DOHH2 (cell line): ENCODE results near the gene TBC1D24.

Experiments used
- H3F3A ChIP-seq: fragments of 200-600 bp; sonication (generic), shearing (Covaris generic); 2 replicates; pipeline ENCODE4 v1.6.0; 2016; ENCODE audit warnings: antibody characterized with exemption, mild to moderate bottlenecking; ENCODE audit not compliant: control insufficient read depth, insufficient read depth
- H3K27ac ChIP-seq: fragments of 200-600 bp; sonication (generic); 2 replicates; pipeline ENCODE4 v1.5.1; 2014; ENCODE audit warnings: low read depth, mild to moderate bottlenecking, low read length, moderate library complexity
- H3K27me3 ChIP-seq: fragments of 200-600 bp; sonication (generic); 2 replicates; pipeline ENCODE4 v1.6.1; 2014; ENCODE audit warnings: mild to moderate bottlenecking, low read length, mixed read lengths; ENCODE audit not compliant: control insufficient read depth
- H3K36me3 ChIP-seq: fragments of 200-600 bp; sonication (generic); 2 replicates; pipeline ENCODE4 v1.6.1; 2014; ENCODE audit warnings: mild to moderate bottlenecking, low read length, moderate library complexity, mixed read lengths; ENCODE audit not compliant: control insufficient read depth
- H3K4me1 ChIP-seq: fragments of 200-600 bp; sonication (generic); 2 replicates; pipeline ENCODE4 v1.6.1; 2014; ENCODE audit warnings: mild to moderate bottlenecking, low read length, mixed read lengths; ENCODE audit not compliant: control insufficient read depth
- H3K4me2 ChIP-seq: fragments of 200-600 bp; sonication (generic); 2 replicates; pipeline ENCODE4 v1.6.0; 2014; ENCODE audit warnings: mild to moderate bottlenecking, low read length, moderate library complexity
- H3K4me3 ChIP-seq: fragments of 200-600 bp; sonication (generic); 2 replicates; pipeline ENCODE4 v1.5.1; 2014; ENCODE audit warnings: mild to moderate bottlenecking, low read length, mixed read lengths
- H3K79me2 ChIP-seq: fragments of 200-600 bp; sonication (generic); 2 replicates; pipeline ENCODE4 v1.6.1; 2014; ENCODE audit warnings: mild to moderate bottlenecking, low read length, mixed read lengths; ENCODE audit not compliant: control insufficient read depth
- H3K9me2 ChIP-seq: fragments of 200-600 bp; sonication (generic); replicated peaks from 2 replicates; pipeline ENCODE4 v1.6.1; 2014; ENCODE audit warnings: mild to moderate bottlenecking, low read length, mixed read lengths; ENCODE audit not compliant: control insufficient read depth
- H3K9me3 ChIP-seq: fragments of 200-600 bp; sonication (generic); 2 replicates; pipeline ENCODE4 v1.6.1; 2014; ENCODE audit warnings: antibody characterized with exemption, low read length, mixed read lengths; ENCODE audit not compliant: control insufficient read depth, insufficient read depth
- H4K20me1 ChIP-seq: fragments of 200-600 bp; sonication (generic); 2 replicates; pipeline ENCODE4 v1.6.0; 2014; ENCODE audit warnings: low read depth, mild to moderate bottlenecking, antibody characterized with exemption, low read length, moderate library complexity; ENCODE audit not compliant: control insufficient read depth, insufficient read depth
- EZH2phosphoT487 ChIP-seq: fragments of 200-600 bp; sonication (generic); IDR thresholded peaks from 2 replicates; pipeline ENCODE4 v1.6.1; 2017; ENCODE audit warnings: borderline replicate concordance, mild to moderate bottlenecking, antibody characterized with exemption, low read length, moderate library complexity, mixed read lengths
- TF ChIP-seq, protein P1 (sequence below): fragments of 200-600 bp; sonication (generic); IDR thresholded peaks from one replicate; pipeline ENCODE4 v1.5.1; 2014; ENCODE audit warnings: antibody characterized with exemption, mild to moderate bottlenecking, low read depth, low read length; ENCODE audit not compliant: poor library complexity, severe bottlenecking

The TBC1D24 gene

DNA sequence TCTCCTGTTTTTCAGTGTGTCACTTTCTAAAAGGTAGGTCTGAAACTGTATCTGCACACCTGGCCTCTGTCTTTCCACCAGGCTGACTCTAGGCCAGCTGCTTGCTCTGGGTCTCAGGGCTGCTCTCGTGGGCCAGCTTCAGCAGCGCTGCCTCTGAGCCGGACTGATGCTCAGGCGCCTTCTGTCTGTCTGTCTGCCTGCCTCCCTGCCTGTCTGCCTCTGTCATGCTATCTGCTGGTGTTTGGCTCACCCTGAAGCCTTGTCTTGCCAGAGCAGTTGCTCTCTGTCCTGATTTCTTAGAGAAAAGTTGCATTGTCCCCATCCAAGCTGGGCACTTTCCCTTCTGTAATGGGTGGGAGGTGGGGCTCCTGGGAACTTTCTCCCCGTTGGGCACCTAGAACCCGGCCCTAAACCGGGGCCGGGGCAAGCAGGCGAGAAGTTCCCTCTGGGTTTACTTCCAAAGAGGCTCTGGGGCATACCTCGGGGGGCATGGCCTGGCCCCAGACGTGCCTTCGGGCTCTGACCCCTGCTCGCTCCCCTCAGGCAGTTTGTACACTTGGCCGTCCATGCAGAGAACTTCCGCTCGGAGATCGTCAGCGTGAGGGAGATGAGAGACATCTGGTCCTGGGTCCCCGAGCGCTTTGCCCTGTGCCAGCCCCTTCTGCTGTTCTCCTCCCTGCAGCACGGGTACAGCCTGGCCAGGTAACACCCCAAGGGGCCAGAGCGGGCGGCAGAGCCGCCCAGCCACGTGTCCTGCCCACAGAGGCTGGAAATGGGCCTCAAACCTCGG lies 23.0 kb downstream of the TBC1D24 start:
- Histone ChIP-seq H3K4me1 (peaks cover 22% of the 10 kb centered on the region), H3K9me2 (no peaks in the 10 kb centered on the region), H3K9me3 (no peaks in the 10 kb centered on the region), H3K4me3 (no peak overlapping the region), H4K20me1 (0 out of 2 replicates have a peak, but pooled peaks cover 7% of the 10 kb centered on the region), H3K27ac (no peak overlapping the region), H3F3A (no peaks in the 10 kb centered on the region), H3K79me2 (peaks cover 17% of the 10 kb centered on the region), H3K4me2 (no peak overlapping the region), H3K27me3 (no peaks in the 10 kb centered on the region), H3K36me3 (peaks cover 43% of the 10 kb centered on the region)
- TF ChIP-seq EZH2phosphoT487, result no peak
- TF ChIP-seq, protein P1, sequence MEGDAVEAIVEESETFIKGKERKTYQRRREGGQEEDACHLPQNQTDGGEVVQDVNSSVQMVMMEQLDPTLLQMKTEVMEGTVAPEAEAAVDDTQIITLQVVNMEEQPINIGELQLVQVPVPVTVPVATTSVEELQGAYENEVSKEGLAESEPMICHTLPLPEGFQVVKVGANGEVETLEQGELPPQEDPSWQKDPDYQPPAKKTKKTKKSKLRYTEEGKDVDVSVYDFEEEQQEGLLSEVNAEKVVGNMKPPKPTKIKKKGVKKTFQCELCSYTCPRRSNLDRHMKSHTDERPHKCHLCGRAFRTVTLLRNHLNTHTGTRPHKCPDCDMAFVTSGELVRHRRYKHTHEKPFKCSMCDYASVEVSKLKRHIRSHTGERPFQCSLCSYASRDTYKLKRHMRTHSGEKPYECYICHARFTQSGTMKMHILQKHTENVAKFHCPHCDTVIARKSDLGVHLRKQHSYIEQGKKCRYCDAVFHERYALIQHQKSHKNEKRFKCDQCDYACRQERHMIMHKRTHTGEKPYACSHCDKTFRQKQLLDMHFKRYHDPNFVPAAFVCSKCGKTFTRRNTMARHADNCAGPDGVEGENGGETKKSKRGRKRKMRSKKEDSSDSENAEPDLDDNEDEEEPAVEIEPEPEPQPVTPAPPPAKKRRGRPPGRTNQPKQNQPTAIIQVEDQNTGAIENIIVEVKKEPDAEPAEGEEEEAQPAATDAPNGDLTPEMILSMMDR, result no peak

DNA sequence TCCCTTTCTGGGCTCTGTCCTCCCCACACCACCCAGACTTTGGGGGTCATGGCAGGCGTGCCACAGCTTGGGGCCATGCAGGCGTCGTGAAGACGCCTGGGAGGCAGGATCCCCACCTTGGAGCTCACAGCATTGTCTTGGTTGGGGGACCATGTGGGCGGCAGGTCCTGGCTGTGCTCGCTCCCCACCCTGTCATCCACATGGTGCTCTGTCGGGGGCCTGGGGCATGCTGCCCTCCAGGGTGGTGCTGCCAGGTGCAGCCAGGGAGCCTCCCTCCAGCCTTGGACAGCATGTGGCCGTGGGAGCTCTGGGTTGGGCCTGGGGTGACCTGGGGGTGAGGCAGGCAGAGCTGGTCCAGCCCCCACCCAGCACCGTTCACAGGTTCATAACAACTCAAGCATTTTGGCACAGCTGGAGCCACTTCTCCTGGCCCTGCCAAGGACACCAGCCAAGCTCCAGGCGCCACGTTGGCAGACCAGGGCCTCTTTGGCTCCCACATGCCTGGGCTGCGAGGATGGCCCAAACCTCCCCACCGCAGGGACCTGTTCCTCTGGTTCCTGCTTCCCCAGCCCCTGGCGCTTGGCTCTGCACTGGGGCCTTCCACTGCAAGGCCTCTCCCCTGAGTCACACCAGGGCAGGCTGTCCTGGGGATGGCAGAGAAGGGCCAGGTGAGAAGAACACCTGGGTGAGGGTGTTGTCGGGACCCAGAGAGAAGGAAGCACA lies 23.8 kb downstream of the TBC1D24 start:
- H3K4me3 ChIP-seq, result no peak overlapping the region
- H3K9me3 ChIP-seq, result no peaks in the 10 kb centered on the region
- no peak overlapping the region for H3K4me2 ChIP-seq
- H3K27ac ChIP-seq, result no peak overlapping the region
- no peak for TF ChIP-seq EZH2phosphoT487
- TF ChIP-seq, protein P1, result no peak
- H3K79me2 ChIP-seq, result peaks cover 17% of the 10 kb centered on the region
- peaks cover 5% of the 10 kb centered on the region for H3F3A ChIP-seq
- no peaks in the 10 kb centered on the region for H3K9me2 ChIP-seq
- H3K27me3 ChIP-seq, result no peaks in the 10 kb centered on the region
- H3K4me1 ChIP-seq, result peaks cover 30% of the 10 kb centered on the region
- H3K36me3 ChIP-seq, result peaks cover 43% of the 10 kb centered on the region
- 0 out of 2 replicates have a peak, but pooled peaks cover 7% of the 10 kb centered on the region for H4K20me1 ChIP-seq

DNA sequence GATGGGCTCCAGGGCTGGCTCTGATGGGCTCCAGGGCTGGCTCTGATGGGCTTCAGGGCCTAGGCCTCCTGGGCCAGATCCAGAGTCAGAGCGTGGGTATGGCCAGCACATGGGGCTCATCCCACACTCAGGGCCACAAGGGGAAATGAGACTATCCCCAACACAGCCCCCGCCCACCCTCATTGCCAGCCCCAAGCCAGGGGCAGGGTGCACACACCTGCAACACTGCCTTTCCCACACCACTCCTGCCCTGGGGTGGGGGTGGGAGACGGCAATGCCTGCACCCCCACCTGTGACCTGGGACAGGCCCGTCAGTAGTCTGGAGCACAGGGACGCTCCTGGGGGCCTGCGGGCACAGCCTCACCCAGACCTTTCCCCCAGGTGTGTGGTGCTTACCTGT lies 24.5 kb downstream of the TBC1D24 start:
- H3F3A ChIP-seq, result peaks cover 9% of the 10 kb centered on the region
- H3K79me2 ChIP-seq, result peaks cover 17% of the 10 kb centered on the region
- no peaks in the 10 kb centered on the region for H3K9me2 ChIP-seq
- no peak overlapping the region for H3K4me3 ChIP-seq
- TF ChIP-seq, protein P1, result no peak
- TF ChIP-seq EZH2phosphoT487, result no peak
- no peaks in the 10 kb centered on the region for H3K9me3 ChIP-seq
- H3K4me1 ChIP-seq, result peaks cover 35% of the 10 kb centered on the region
- H4K20me1 ChIP-seq, result 0 out of 2 replicates have a peak, but pooled peaks cover 7% of the 10 kb centered on the region
- no peaks in the 10 kb centered on the region for H3K27me3 ChIP-seq
- peaks cover 43% of the 10 kb centered on the region for H3K36me3 ChIP-seq
- H3K27ac ChIP-seq, result no peak overlapping the region
- H3K4me2 ChIP-seq, result no peak overlapping the region
